Measurements from ENCODE around the gene SSH2. TPM values are rescaled to one million over a fixed set of nuclear protein-coding genes. Genes with fewer than 3 reads are reported as not detected.

SSH2 gene
- polyA plus RNA-seq, 3 donors = 31.9 to 66.6 (median 54.0) TPM

- H3K4me1 ChIP-seq (ENCODE audit: control insufficient read depth in 1 of 2, insufficient read depth in 2 of 2, low read length in 2 of 2) = peaks cover 28 to 31% of the 10 kb centered on the region in 2 donors
- WGBS (ENCODE audit: insufficient coverage) = no CpG with 5 or more reads among the region's 1 CpG
- no peak overlapping the region for H2AFZ ChIP-seq (ENCODE audit: insufficient read depth, low read depth, low read length, poor library complexity, severe bottlenecking)
- Mint-ChIP-seq H3K27ac (peak overlapping the region; percentile 78 to 94 (median 82)), H3K4me1 (peaks cover 23% of the 10 kb centered on the region), H3K27me3 (ENCODE audit: low read depth in 3 of 3) (no peaks in the 10 kb centered on the region), H3K9me3 (peaks cover 0 to 2% (median 0%) of the 10 kb centered on the region in 7 donors), H3K36me3 (peaks cover 62 to 90% of the 10 kb centered on the region in 2 donors), H3K4me3 (no peak overlapping the region)
- H3K4me2 ChIP-seq (replicated peaks; ENCODE audit: extremely low read depth, low read length, poor library complexity, severe bottlenecking) = no peak overlapping the region
- DNase-seq = peak in 2 of 3 donors; percentile 27 to 44
- no peak for TF ChIP-seq CTCF (IDR thresholded peaks at IDR 0.05)
- peaks cover 66 to 99% of the 10 kb centered on the region in 2 donors for H3K36me3 ChIP-seq (replicated peaks in 1 of 2; ENCODE audit: control insufficient read depth in 1 of 2, insufficient read depth in 2 of 2, low read length in 2 of 2)
- H3K9me3 ChIP-seq (replicated peaks in 1 of 2; ENCODE audit: control insufficient read depth in 1 of 2, insufficient read depth in 1 of 2, low read length in 2 of 2) = no peaks in the 10 kb centered on the region
- H4K20me1 ChIP-seq (ENCODE audit: insufficient read depth, low read length) = peaks cover 60% of the 10 kb centered on the region
- intact Hi-C loops (cut with micrococcal nuclease) = no loop called here
- H3K4me3 ChIP-seq (replicated peaks in 1 of 3; ENCODE audit: low read depth in 2 of 3, low read length in 3 of 3) = no peak overlapping the region
- H3K27ac ChIP-seq (ENCODE audit: low read depth in 1 of 2, low read length in 2 of 2) = peak overlapping the region in 1 of 2 donors; percentile 84
- H3K27me3 ChIP-seq (ENCODE audit: control insufficient read depth in 2 of 2, insufficient read depth in 2 of 2, low read length in 2 of 2) = no peaks in the 10 kb centered on the region
- H3K79me2 ChIP-seq (ENCODE audit: insufficient read depth, low read length) = peaks cover 21% of the 10 kb centered on the region
- no peak overlapping the region for H3K9ac ChIP-seq (ENCODE audit: insufficient read depth, low read length, poor library complexity, severe bottlenecking)
These were observed 264.6 kb downstream of the SSH2 start for GRCh38 chr17:29665481-29665810.

GRCh38 chr17:29664743-29665480 is 265.1 kb downstream of the SSH2 start:
- Histone ChIP-seq H3K27ac (ENCODE audit: low read depth in 1 of 2, low read length in 2 of 2) (peak overlapping the region in 1 of 2 donors; percentile 84), H4K20me1 (ENCODE audit: insufficient read depth, low read length) (peaks cover 62% of the 10 kb centered on the region), H3K79me2 (ENCODE audit: insufficient read depth, low read length) (peaks cover 21% of the 10 kb centered on the region), H3K4me3 (replicated peaks in 1 of 3; ENCODE audit: low read depth in 2 of 3, low read length in 3 of 3) (no peak overlapping the region), H3K9ac (ENCODE audit: insufficient read depth, low read length, poor library complexity, severe bottlenecking) (no peak overlapping the region), H3K36me3 (replicated peaks in 1 of 2; ENCODE audit: control insufficient read depth in 1 of 2, insufficient read depth in 2 of 2, low read length in 2 of 2) (peaks cover 66 to 99% of the 10 kb centered on the region in 2 donors), H3K4me2 (replicated peaks; ENCODE audit: extremely low read depth, low read length, poor library complexity, severe bottlenecking) (no peak overlapping the region), H3K27me3 (ENCODE audit: control insufficient read depth in 2 of 2, insufficient read depth in 2 of 2, low read length in 2 of 2) (no peaks in the 10 kb centered on the region), H3K9me3 (replicated peaks in 1 of 2; ENCODE audit: control insufficient read depth in 1 of 2, insufficient read depth in 1 of 2, low read length in 2 of 2) (no peaks in the 10 kb centered on the region), H2AFZ (ENCODE audit: insufficient read depth, low read depth, low read length, poor library complexity, severe bottlenecking) (no peak overlapping the region), H3K4me1 (ENCODE audit: control insufficient read depth in 1 of 2, insufficient read depth in 2 of 2, low read length in 2 of 2) (peaks cover 28 to 31% of the 10 kb centered on the region in 2 donors)
- TF ChIP-seq CTCF (IDR thresholded peaks at IDR 0.05) = no peak
- H3K4me3 Mint-ChIP-seq = no peak overlapping the region
- peak overlapping the region; percentile 78 to 94 (median 82) for H3K27ac Mint-ChIP-seq
- no CpG with 5 or more reads among the region's 2 CpGs for WGBS (ENCODE audit: insufficient coverage)
- intact Hi-C loops (cut with micrococcal nuclease) = no loop called here
- DNase-seq = peak in 1 of 3 donors; percentile 59
- peaks cover 59 to 90% of the 10 kb centered on the region in 2 donors for H3K36me3 Mint-ChIP-seq
- peaks cover 23% of the 10 kb centered on the region for H3K4me1 Mint-ChIP-seq
- no peaks in the 10 kb centered on the region for H3K27me3 Mint-ChIP-seq (ENCODE audit: low read depth in 3 of 3)
- peaks cover 0 to 2% (median 0%) of the 10 kb centered on the region in 7 donors for H3K9me3 Mint-ChIP-seq
